K562 (cell line): ENCODE results near the gene ZNF597. TPM values are rescaled to one million over a fixed set of nuclear protein-coding genes. Genes with fewer than 3 reads are reported as not detected.
A peak's percentile ranks its signal among the peaks of the same experiment; 100 is the strongest.

Experiments used
- BMI1 ChIP-seq: fragments of 150-350 bp; IDR thresholded peaks from 2 replicates; pipeline ENCODE4 v1.6.1; 2014; ENCODE audit warnings: low read length
- CTBP1 ChIP-seq: fragments of 450-650 bp; IDR thresholded peaks from 2 replicates; pipeline ENCODE4 v1.6.1; 2016; ENCODE audit warnings: borderline replicate concordance
- ETV6 ChIP-seq, 3 experiments: fragments of 150-350 bp in 1 of 3; sonication (generic) in 1 of 3; formaldehyde crosslinking in 1 of 3; IDR thresholded peaks; 2 replicates each; pipeline versions ENCODE4 v1.6.1 to v1.8.0; 2014 to 2022; ENCODE audit warnings: borderline replicate concordance in 2 of 3, low read depth in 2 of 3, antibody characterized with exemption in 1 of 3, low read length in 1 of 3, mild to moderate bottlenecking in 1 of 3, missing genetic modification reagents in 1 of 3
- FOXP1 ChIP-seq: sonication (generic); formaldehyde crosslinking; IDR thresholded peaks from 2 replicates; pipeline ENCODE4 v1.8.0; 2022; ENCODE audit warnings: mild to moderate bottlenecking, missing genetic modification reagents
- HDAC8 ChIP-seq: fragments of 450-650 bp; IDR thresholded peaks from 2 replicates; pipeline ENCODE4 v1.6.1; 2016; ENCODE audit warnings: mild to moderate bottlenecking, missing genetic modification characterization, moderate library complexity, missing compliant biosample characterization
- KDM2B ChIP-seq: fragments of 250-450 bp; sonication (Bioruptor Pico); IDR thresholded peaks from 2 replicates; pipeline ENCODE4 v1.8.0; 2021; ENCODE audit warnings: mild to moderate bottlenecking, moderate library complexity
- MEF2D ChIP-seq: conservative IDR thresholded peaks from 2 replicates; pipeline ENCODE4 v1.6.1; 2016; ENCODE audit warnings: low read depth, missing genetic modification characterization, missing compliant biosample characterization
- MYNN ChIP-seq, 2 experiments: sonication (generic); formaldehyde crosslinking in 1 of 2; IDR thresholded peaks; 2 replicates each; pipeline versions ENCODE4 v1.5.0 to v1.6.1; 2016 to 2020; ENCODE audit warnings: antibody characterized with exemption in 1 of 2, missing genetic modification reagents in 1 of 2
- NFRKB ChIP-seq: fragments of 450-650 bp; IDR thresholded peaks from 2 replicates; pipeline ENCODE4 v1.6.1; 2016; ENCODE audit warnings: low read depth
- NR2F6 ChIP-seq: fragments of 450-650 bp; formaldehyde crosslinking; IDR thresholded peaks from 2 replicates; pipeline ENCODE4 v1.4.0; 2020; ENCODE audit warnings: mild to moderate bottlenecking
- NR3C1 ChIP-seq: sonication (generic); formaldehyde crosslinking; IDR thresholded peaks from 2 replicates; pipeline ENCODE4 v1.8.1; 2022; ENCODE audit warnings: missing genetic modification reagents
- POLR2G ChIP-seq: fragments of 200-400 bp; formaldehyde crosslinking; IDR thresholded peaks from 2 replicates; pipeline ENCODE4 v1.6.1; 2017; ENCODE audit warnings: low read depth, mild to moderate bottlenecking, antibody characterized with exemption, low read length, moderate library complexity
- SLC30A9 ChIP-seq: fragments of 250-450 bp; sonication (Bioruptor Pico); IDR thresholded peaks from 2 replicates; pipeline ENCODE4 v1.8.0; 2022; ENCODE audit warnings: mild to moderate bottlenecking, moderate library complexity
- TAF9B ChIP-seq: fragments of 450-650 bp; IDR thresholded peaks from 2 replicates; pipeline ENCODE4 v1.6.1; 2018; ENCODE audit warnings: mild to moderate bottlenecking; ENCODE audit not compliant: partially characterized antibody
- TCF7 ChIP-seq: sonication (generic); IDR thresholded peaks from 2 replicates; pipeline ENCODE4 v1.6.1; 2016; ENCODE audit warnings: antibody characterized with exemption, borderline replicate concordance
- ZFP30 ChIP-seq: fragments of 250-450 bp; sonication (Bioruptor Pico); IDR thresholded peaks from 2 replicates; pipeline ENCODE4 v1.8.0; 2022; ENCODE audit warnings: moderate library complexity, mild to moderate bottlenecking, inconsistent platforms, borderline replicate concordance
- ZNF431 ChIP-seq: sonication (generic); formaldehyde crosslinking; IDR thresholded peaks from 2 replicates; pipeline ENCODE4 v1.8.0; 2022; ENCODE audit warnings: mild to moderate bottlenecking, missing genetic modification reagents
- ZNF77 ChIP-seq: fragments of 250-450 bp; sonication (Bioruptor Pico); IDR thresholded peaks from 2 replicates; pipeline ENCODE4 v1.5.0; 2020
- ZNF778 ChIP-seq: fragments of 450-650 bp; formaldehyde crosslinking; IDR thresholded peaks from 2 replicates; pipeline ENCODE4 v1.4.0; 2020; ENCODE audit warnings: mild to moderate bottlenecking, moderate library complexity
- polyA plus RNA-seq, 8 experiments: library from polyadenylated mRNA; depleted of rRNA in 4 of 8; stranded (reverse) in 5 of 8; unstranded in 3 of 8; fragments of >200 nt; fragmentation: Nextera tagmentation in 2 of 8; fragmentation: Illumina TruSeq in 1 of 8; extraction: Ambion mirVana in 2 of 8; extraction: Trizol in 1 of 8; gene quantifications; 2 replicates each; pipeline versions ENCODE4 v1.2.1 to v1.2.3, GENCODE V29; 2011 to 2014; ENCODE audit warnings: inconsistent platforms in 1 of 8, missing spikeins in 1 of 8
- total RNA-seq, 7 experiments: library from RNA; depleted of rRNA in 6 of 7; stranded (reverse); fragments of >200 nt in 6 of 7; fragmentation: Illumina TruSeq in 2 of 7; extraction: Trizol in 2 of 7; gene quantifications; 2 replicates each; pipeline versions ENCODE4 v1.2.1 to v1.2.3, GENCODE V29; 2011 to 2021; ENCODE audit warnings: low replicate concordance in 1 of 7
- TF ChIP-seq, protein P1 (sequence below): fragments of 150-350 bp; conservative IDR thresholded peaks from 2 replicates; pipeline ENCODE4 v1.6.1; 2014; ENCODE audit warnings: low read length
- TF ChIP-seq, protein P2 (sequence below): fragments of 250-450 bp; sonication (Bioruptor Pico); IDR thresholded peaks from 2 replicates; pipeline ENCODE4 v1.8.0; 2022; ENCODE audit warnings: moderate library complexity, mild to moderate bottlenecking, inconsistent platforms
- TF ChIP-seq, protein P3 (sequence below): IDR thresholded peaks from 2 replicates; pipeline ENCODE4 v1.6.1; 2011; ENCODE audit warnings: borderline replicate concordance, low read depth, mild to moderate bottlenecking, moderate library complexity, low read length; ENCODE audit not compliant: insufficient read depth, poor library complexity, severe bottlenecking

The ZNF597 gene
- total and polyA plus RNA-seq, 9 of the 15 experiments (the other 6 are each of a cell fraction or from before 2014, with no cell fraction given), result 0.14 to 0.68 (median 0.42) TPM

DNA sequence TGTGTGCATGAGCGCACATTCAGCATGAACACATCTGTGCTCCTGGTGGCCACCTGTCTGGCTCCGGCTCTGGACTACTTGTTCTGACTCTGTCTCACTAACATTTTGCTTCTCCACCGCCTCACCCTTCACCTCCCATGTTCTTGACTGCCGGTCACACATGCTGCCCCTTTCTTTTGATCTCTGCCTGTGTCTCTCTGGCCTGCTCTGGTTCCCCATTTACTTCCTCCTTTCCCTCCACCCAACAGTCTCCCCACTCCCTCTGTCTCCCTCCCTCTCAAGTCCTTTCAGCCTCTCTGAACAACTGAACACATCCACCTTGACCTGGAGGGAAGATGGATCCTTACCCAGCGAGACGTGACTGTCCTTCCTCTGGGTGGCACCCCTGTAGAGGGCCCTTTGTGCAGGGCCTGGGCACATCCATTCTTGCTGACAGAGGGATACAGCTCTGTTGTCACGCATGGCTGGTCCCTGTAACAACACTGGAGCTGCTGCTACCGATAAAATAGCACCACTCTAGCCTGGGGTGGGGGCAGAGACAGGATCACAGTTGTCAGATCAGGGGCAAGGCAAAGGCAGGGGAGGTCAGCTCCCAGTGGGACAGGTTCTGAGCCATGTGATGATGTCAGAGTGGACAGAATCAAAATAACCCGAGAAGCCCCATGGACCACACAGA is 53.5 kb downstream of the ZNF597 start (continued):
- TF ChIP-seq, protein P1, sequence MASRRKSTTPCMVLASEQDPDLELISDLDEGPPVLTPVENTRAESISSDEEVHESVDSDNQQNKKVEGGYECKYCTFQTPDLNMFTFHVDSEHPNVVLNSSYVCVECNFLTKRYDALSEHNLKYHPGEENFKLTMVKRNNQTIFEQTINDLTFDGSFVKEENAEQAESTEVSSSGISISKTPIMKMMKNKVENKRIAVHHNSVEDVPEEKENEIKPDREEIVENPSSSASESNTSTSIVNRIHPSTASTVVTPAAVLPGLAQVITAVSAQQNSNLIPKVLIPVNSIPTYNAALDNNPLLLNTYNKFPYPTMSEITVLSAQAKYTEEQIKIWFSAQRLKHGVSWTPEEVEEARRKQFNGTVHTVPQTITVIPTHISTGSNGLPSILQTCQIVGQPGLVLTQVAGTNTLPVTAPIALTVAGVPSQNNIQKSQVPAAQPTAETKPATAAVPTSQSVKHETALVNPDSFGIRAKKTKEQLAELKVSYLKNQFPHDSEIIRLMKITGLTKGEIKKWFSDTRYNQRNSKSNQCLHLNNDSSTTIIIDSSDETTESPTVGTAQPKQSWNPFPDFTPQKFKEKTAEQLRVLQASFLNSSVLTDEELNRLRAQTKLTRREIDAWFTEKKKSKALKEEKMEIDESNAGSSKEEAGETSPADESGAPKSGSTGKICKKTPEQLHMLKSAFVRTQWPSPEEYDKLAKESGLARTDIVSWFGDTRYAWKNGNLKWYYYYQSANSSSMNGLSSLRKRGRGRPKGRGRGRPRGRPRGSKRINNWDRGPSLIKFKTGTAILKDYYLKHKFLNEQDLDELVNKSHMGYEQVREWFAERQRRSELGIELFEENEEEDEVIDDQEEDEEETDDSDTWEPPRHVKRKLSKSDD, result no peak
- TF ChIP-seq MYNN (IDR thresholded peaks at IDR 0.05) (no peak), MYNN (CRISPR knock-in tag; IDR thresholded peaks at IDR 0.05) (no peak), KDM2B (no peak), NR2F6 (CRISPR knock-in tag) (no peak), TCF7 (peak; percentile 73; the same call in 1 of the 2 replicates), ZNF431 (CRISPR knock-in tag) (no peak), MEF2D (tag) (no peak), NFRKB (no peak), NR3C1 (CRISPR knock-in tag) (no peak), FOXP1 (CRISPR knock-in tag) (no peak), BMI1 (no peak), POLR2G (no peak), ETV6 (IDR thresholded peaks at IDR 0.05; ENCODE audit: borderline replicate concordance in 1 of 2, low read depth in 2 of 2, low read length in 1 of 2) (no peak), ETV6 (CRISPR knock-in tag; IDR thresholded peaks at IDR 0.05; ENCODE audit: borderline replicate concordance) (no peak), ZFP30 (CRISPR knock-in tag) (no peak), HDAC8 (tag) (no peak), TAF9B (no peak), ZNF778 (CRISPR knock-in tag) (no peak), CTBP1 (peak; percentile 53; the same call in 1 of the 2 replicates), ZNF77 (CRISPR knock-in tag) (no peak), SLC30A9 (CRISPR knock-in tag) (no peak)
- TF ChIP-seq, protein P2, sequence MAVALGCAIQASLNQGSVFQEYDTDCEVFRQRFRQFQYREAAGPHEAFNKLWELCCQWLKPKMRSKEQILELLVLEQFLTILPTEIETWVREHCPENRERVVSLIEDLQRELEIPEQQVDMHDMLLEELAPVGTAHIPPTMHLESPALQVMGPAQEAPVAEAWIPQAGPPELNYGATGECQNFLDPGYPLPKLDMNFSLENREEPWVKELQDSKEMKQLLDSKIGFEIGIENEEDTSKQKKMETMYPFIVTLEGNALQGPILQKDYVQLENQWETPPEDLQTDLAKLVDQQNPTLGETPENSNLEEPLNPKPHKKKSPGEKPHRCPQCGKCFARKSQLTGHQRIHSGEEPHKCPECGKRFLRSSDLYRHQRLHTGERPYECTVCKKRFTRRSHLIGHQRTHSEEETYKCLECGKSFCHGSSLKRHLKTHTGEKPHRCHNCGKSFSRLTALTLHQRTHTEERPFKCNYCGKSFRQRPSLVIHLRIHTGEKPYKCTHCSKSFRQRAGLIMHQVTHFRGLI (CRISPR knock-in tag), result no peak
- TF ChIP-seq, protein P3, sequence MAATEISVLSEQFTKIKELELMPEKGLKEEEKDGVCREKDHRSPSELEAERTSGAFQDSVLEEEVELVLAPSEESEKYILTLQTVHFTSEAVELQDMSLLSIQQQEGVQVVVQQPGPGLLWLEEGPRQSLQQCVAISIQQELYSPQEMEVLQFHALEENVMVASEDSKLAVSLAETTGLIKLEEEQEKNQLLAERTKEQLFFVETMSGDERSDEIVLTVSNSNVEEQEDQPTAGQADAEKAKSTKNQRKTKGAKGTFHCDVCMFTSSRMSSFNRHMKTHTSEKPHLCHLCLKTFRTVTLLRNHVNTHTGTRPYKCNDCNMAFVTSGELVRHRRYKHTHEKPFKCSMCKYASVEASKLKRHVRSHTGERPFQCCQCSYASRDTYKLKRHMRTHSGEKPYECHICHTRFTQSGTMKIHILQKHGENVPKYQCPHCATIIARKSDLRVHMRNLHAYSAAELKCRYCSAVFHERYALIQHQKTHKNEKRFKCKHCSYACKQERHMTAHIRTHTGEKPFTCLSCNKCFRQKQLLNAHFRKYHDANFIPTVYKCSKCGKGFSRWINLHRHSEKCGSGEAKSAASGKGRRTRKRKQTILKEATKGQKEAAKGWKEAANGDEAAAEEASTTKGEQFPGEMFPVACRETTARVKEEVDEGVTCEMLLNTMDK, result no peak
